ENCODE data around the gene PRPH2. TPM values are rescaled to one million over a fixed set of nuclear protein-coding genes. Genes with fewer than 3 reads are reported as not detected.

PRPH2 gene
- total RNA-seq, 4 donors from 2014 or later = 0.59 to 11.4 (median 3.6) TPM

DNA sequence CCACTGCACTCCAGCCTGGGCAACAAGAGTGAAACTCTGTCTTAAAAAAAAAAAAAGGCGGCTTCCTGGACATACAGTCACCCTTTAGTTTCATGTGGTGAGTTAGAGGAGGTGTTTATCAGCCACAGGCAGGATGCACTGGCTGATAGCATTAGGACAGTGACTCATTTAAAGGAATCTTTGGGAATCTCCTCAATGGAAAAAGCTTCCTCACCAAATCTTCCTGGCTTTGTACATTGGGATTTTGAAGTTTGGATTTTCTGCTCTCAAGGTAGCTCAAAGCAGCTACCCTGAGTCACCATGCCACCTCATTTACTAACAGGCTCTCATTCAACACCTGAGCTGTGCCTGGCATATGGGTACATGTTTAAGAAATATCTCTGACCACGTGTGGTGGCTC lies 20.2 kb downstream of the PRPH2 start:
- TF ChIP-seq POLR2A (IDR thresholded peaks at IDR 0.05) = no peak
- TF ChIP-seq, protein P1, sequence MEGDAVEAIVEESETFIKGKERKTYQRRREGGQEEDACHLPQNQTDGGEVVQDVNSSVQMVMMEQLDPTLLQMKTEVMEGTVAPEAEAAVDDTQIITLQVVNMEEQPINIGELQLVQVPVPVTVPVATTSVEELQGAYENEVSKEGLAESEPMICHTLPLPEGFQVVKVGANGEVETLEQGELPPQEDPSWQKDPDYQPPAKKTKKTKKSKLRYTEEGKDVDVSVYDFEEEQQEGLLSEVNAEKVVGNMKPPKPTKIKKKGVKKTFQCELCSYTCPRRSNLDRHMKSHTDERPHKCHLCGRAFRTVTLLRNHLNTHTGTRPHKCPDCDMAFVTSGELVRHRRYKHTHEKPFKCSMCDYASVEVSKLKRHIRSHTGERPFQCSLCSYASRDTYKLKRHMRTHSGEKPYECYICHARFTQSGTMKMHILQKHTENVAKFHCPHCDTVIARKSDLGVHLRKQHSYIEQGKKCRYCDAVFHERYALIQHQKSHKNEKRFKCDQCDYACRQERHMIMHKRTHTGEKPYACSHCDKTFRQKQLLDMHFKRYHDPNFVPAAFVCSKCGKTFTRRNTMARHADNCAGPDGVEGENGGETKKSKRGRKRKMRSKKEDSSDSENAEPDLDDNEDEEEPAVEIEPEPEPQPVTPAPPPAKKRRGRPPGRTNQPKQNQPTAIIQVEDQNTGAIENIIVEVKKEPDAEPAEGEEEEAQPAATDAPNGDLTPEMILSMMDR (IDR thresholded peaks at IDR 0.05) = no peak
- 59 to 76% methylated on average over 2 of the region's 2 CpGs for WGBS, 2 donors

GRCh38 chr6:42698217-42698616 lies 24.2 kb downstream of the PRPH2 start:
- WGBS, 2 donors = 90 to 91% methylated on average over 12 to 13 of the region's 13 CpGs
- intact Hi-C loops (cut with DNase I) = loop anchor here (5.0 kb wide), 1 partner anchor 34 kb away; no protein-coding TSS in a partner anchor

More for the DNA sequence above, 20.2 kb downstream of the PRPH2 start:
- Histone ChIP-seq H3K36me3 (no peaks in the 10 kb centered on the region), H3K4me3 (replicated peaks in 1 of 3) (no peak overlapping the region), H3K4me1 (peaks cover 8 to 12% of the 10 kb centered on the region in 2 donors), H3K27me3 (no peaks in the 10 kb centered on the region), H3K27ac (peak overlapping the region in 1 of 3 donors; percentile 27), H3K9me3 (no peaks in the 10 kb centered on the region)
- intact Hi-C loops (cut with DNase I) = no loop called here
- no peak for DNase-seq

GRCh38 chr6:42697268-42697655 lies 25.1 kb downstream of the PRPH2 start:
- Histone ChIP-seq H3K9me3 (no peaks in the 10 kb centered on the region), H3K36me3 (no peaks in the 10 kb centered on the region), H3K27me3 (no peaks in the 10 kb centered on the region), H3K4me1 (peaks cover 45 to 58% of the 10 kb centered on the region in 2 donors), H3K27ac (peak overlapping the region; percentile 61 to 82 (median 72)), H3K4me3 (replicated peaks in 1 of 3) (no peak overlapping the region)
- intact Hi-C loops (cut with DNase I) = loop anchor here (5.0 kb wide), 1 partner anchor 35 kb away; no protein-coding TSS in a partner anchor
- WGBS, 2 donors = 85 to 90% methylated on average over 5 of the region's 5 CpGs
- no peak for TF ChIP-seq POLR2A (IDR thresholded peaks at IDR 0.05)
- TF ChIP-seq, protein P1 (IDR thresholded peaks at IDR 0.05) = no peak
- DNase-seq = no peak

More at GRCh38 chr6:42698217-42698616, 24.2 kb downstream of the PRPH2 start:
- H3K4me3 ChIP-seq (replicated peaks in 1 of 3) = no peak overlapping the region
- H3K27ac ChIP-seq = peak overlapping the region in 2 of 3 donors; percentile 72 to 82
- TF ChIP-seq, protein P1 (IDR thresholded peaks at IDR 0.05) = no peak
- TF ChIP-seq POLR2A (IDR thresholded peaks at IDR 0.05) = no peak
- H3K36me3 ChIP-seq = no peaks in the 10 kb centered on the region
- H3K9me3 ChIP-seq = no peaks in the 10 kb centered on the region
- no peaks in the 10 kb centered on the region for H3K27me3 ChIP-seq
- peaks cover 37 to 50% of the 10 kb centered on the region in 2 donors for H3K4me1 ChIP-seq
- no peak for DNase-seq

- DNase-seq = peak; percentile 64 to 73
- H3K4me3 ChIP-seq (replicated peaks in 1 of 3) = no peak overlapping the region
- no peaks in the 10 kb centered on the region for H3K27me3 ChIP-seq
- no peaks in the 10 kb centered on the region for H3K36me3 ChIP-seq
- no peaks in the 10 kb centered on the region for H3K9me3 ChIP-seq
- peaks cover 50 to 58% of the 10 kb centered on the region in 2 donors for H3K4me1 ChIP-seq
- H3K27ac ChIP-seq = peak overlapping the region; percentile 61 to 82 (median 72)
- 33 to 39% methylated on average over 7 of the region's 7 CpGs for WGBS, 2 donors
- intact Hi-C loops (cut with DNase I) = loop anchor here (5.0 kb wide), 1 partner anchor 36 kb away; no protein-coding TSS in a partner anchor
- TF ChIP-seq, protein P1 (IDR thresholded peaks at IDR 0.05) = no peak
- no peak for TF ChIP-seq POLR2A (IDR thresholded peaks at IDR 0.05)
These were observed 25.7 kb downstream of the PRPH2 start for GRCh38 chr6:42696526-42697267.

DNA sequence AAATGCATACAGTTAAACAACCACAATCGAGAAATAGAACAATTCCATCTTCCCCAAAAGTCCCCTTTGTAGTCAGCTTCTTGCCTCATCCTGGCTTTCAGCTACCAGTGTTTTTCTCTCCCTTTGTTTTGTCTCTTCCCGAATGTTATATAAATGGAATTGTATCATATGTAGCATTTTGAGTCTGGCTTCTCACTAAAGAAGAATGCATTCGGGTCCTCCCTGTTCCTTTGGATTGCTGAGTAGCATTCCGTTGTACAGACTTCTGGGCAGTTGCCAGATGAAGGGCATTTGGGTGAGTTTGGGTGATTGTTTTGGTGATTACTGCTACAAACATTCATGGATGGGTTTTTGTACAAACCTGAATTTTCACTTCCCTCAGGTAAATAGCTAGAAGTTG lies 27.8 kb downstream of the PRPH2 start:
- peak overlapping the region; percentile 58 to 91 (median 82) for H3K27ac ChIP-seq
- no peaks in the 10 kb centered on the region for H3K27me3 ChIP-seq
- no peak for TF ChIP-seq POLR2A (IDR thresholded peaks at IDR 0.05)
- TF ChIP-seq, protein P1 (IDR thresholded peaks at IDR 0.05) = no peak
- peak; percentile 31 to 32 for DNase-seq
- H3K4me3 ChIP-seq (replicated peaks in 1 of 3) = no peak overlapping the region
- intact Hi-C loops (cut with DNase I) = no loop called here
- H3K9me3 ChIP-seq = no peaks in the 10 kb centered on the region
- H3K4me1 ChIP-seq = peaks cover 70 to 77% of the 10 kb centered on the region in 2 donors
- 66 to 71% methylated on average over 4 of the region's 4 CpGs for WGBS, 2 donors
- H3K36me3 ChIP-seq = peaks cover 2 to 5% of the 10 kb centered on the region in 2 donors

Measured in thyroid gland (tissue), 4 donors.